ENCODE data around the gene CDH8.

GRCh38 chr16:61820398-61820797, 215.8 kb downstream of the CDH8 start:
- no peak for TF ChIP-seq CTCF (IDR thresholded peaks at IDR 0.05)
- no peak for TF ChIP-seq POLR2A (IDR thresholded peaks at IDR 0.05)

Measured in thyroid gland (tissue), 4 donors.